Adrenal gland (tissue), 5 donors: Measurements from ENCODE around the gene NRXN3.

ENCODE experiments used
- POLR2A ChIP-seq, 2 donors: fragments of 450-650 bp; IDR thresholded peaks; one replicate each; pipeline ENCODE4 v1.6.1; 2017; ENCODE audit warnings: antibody characterized with exemption in 2 of 2, mild to moderate bottlenecking in 2 of 2, moderate library complexity in 1 of 2
- TF ChIP-seq, protein P1 (sequence below), 6 experiments: fragments of 450-650 bp in 4 of 6; fragments of 200-600 bp in 2 of 6; sonication (generic) in 1 of 6; IDR thresholded peaks; 1 replicate in 5 of 6; 2 replicates in 1 of 6; pipeline versions ENCODE4 v1.5.1 to v1.8.0; 2016 to 2021; ENCODE audit warnings: antibody characterized with exemption in 6 of 6, mild to moderate bottlenecking in 2 of 6, moderate library complexity in 1 of 6
- donor health status: DM: no; HTN: no; CAD: no.

DNA sequence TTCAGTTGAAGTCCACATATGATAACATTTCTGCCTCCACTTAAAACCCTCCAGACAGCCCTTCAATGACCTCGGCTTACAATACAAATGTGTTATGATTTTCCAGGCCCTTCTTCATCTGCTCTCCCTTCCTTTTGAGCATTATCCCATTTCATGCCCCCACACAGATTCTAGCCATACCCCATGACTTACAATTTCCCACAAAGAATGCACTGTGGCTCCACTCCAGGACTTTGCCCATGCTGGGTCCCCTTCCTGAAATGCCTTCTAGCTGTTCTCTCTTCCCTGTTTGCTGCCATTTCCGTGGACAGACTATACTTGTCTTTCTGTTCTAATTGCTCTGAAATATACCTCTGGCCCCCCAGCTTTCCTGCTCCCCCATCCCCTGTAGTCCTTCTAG, 1078.0 kb downstream of the NRXN3 start:
- TF ChIP-seq, protein P1, sequence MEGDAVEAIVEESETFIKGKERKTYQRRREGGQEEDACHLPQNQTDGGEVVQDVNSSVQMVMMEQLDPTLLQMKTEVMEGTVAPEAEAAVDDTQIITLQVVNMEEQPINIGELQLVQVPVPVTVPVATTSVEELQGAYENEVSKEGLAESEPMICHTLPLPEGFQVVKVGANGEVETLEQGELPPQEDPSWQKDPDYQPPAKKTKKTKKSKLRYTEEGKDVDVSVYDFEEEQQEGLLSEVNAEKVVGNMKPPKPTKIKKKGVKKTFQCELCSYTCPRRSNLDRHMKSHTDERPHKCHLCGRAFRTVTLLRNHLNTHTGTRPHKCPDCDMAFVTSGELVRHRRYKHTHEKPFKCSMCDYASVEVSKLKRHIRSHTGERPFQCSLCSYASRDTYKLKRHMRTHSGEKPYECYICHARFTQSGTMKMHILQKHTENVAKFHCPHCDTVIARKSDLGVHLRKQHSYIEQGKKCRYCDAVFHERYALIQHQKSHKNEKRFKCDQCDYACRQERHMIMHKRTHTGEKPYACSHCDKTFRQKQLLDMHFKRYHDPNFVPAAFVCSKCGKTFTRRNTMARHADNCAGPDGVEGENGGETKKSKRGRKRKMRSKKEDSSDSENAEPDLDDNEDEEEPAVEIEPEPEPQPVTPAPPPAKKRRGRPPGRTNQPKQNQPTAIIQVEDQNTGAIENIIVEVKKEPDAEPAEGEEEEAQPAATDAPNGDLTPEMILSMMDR (IDR thresholded peaks at IDR 0.05): no peak
- TF ChIP-seq POLR2A (IDR thresholded peaks at IDR 0.05): no peak
